Measurements from ENCODE around the gene GCN1.
A peak's percentile ranks its signal among the peaks of the same experiment; 100 is the strongest.
"Not testable (repeated sequence)": the region's sequence is repeated elsewhere in the genome, so short reads cannot be mapped to it uniquely, and the experiment has no call there.

Gene GCN1

GRCh38 chr12:120196363-120196762 lies 1.8 kb upstream of the GCN1 start:
- H3K36me3 ChIP-seq (replicated peaks; ENCODE audit: low read depth, low read length) = peaks cover 54% of the 10 kb centered on the region
- H3K4me2 ChIP-seq (ENCODE audit: low read length) = peak overlapping the region; percentile 97
- H3K4me1 ChIP-seq (ENCODE audit: low read length) = peaks cover 45% of the 10 kb centered on the region
- H3K4me3 ChIP-seq (ENCODE audit: low read length) = peak overlapping the region; percentile 96; the same call in 1 of the 2 replicates
- H3K27me3 ChIP-seq (ENCODE audit: low read depth, low read length) = no peaks in the 10 kb centered on the region
- H3K9me3 ChIP-seq (ENCODE audit: insufficient read depth, low read length) = no peaks in the 10 kb centered on the region
- TF ChIP-seq EZH2phosphoT487 (IDR thresholded peaks at IDR 0.05; ENCODE audit: low read depth) = no peak
- TF ChIP-seq CTCF (IDR thresholded peaks at IDR 0.05; ENCODE audit: low read depth, low read length) = no peak
- H3K79me2 ChIP-seq (ENCODE audit: low read length) = peaks cover 83% of the 10 kb centered on the region
- H4K20me1 ChIP-seq (ENCODE audit: insufficient read depth, low read length) = peaks cover 29% of the 10 kb centered on the region
- peak overlapping the region; percentile 85 for H3K27ac ChIP-seq (ENCODE audit: low read length)
- no peak overlapping the region for H2AFZ ChIP-seq (ENCODE audit: low read depth, low read length)
- H3K9ac ChIP-seq (ENCODE audit: low read length) = no peak overlapping the region

GRCh38 chr12:120194226-120194533 lies 335 bp downstream of the GCN1 start:
- Histone ChIP-seq H3K27ac (ENCODE audit: low read length) (peak overlapping the region; percentile 85), H4K20me1 (ENCODE audit: insufficient read depth, low read length) (peaks cover 28% of the 10 kb centered on the region), H3K4me2 (ENCODE audit: low read length) (peak overlapping the region; percentile 97), H3K36me3 (replicated peaks; ENCODE audit: low read depth, low read length) (peaks cover 51% of the 10 kb centered on the region), H3K9me3 (ENCODE audit: insufficient read depth, low read length) (no peaks in the 10 kb centered on the region), H3K27me3 (ENCODE audit: low read depth, low read length) (no peaks in the 10 kb centered on the region), H3K9ac (ENCODE audit: low read length) (peak overlapping the region; percentile 94), H2AFZ (ENCODE audit: low read depth, low read length) (no peak overlapping the region), H3K79me2 (ENCODE audit: low read length) (peaks cover 84% of the 10 kb centered on the region), H3K4me1 (ENCODE audit: low read length) (peaks cover 42% of the 10 kb centered on the region), H3K4me3 (ENCODE audit: low read length) (peak overlapping the region; percentile 96)
- TF ChIP-seq CTCF (IDR thresholded peaks at IDR 0.05; ENCODE audit: low read depth, low read length) (no peak), EZH2phosphoT487 (IDR thresholded peaks at IDR 0.05; ENCODE audit: low read depth) (no peak)

- H3K36me3 ChIP-seq (replicated peaks; ENCODE audit: low read depth, low read length) = peaks cover 45% of the 10 kb centered on the region
- H3K4me1 ChIP-seq (ENCODE audit: low read length) = peaks cover 35% of the 10 kb centered on the region
- not testable (repeated sequence) for H3K9me3 ChIP-seq (ENCODE audit: insufficient read depth, low read length); H3K27me3 ChIP-seq (ENCODE audit: low read depth, low read length); H2AFZ ChIP-seq (ENCODE audit: low read depth, low read length); H3K27ac ChIP-seq (ENCODE audit: low read length)
- H4K20me1 ChIP-seq (ENCODE audit: insufficient read depth, low read length) = peaks cover 19% of the 10 kb centered on the region
- peak overlapping the region; percentile 97 for H3K4me2 ChIP-seq (ENCODE audit: low read length)
- peak overlapping the region; percentile 96 for H3K4me3 ChIP-seq (ENCODE audit: low read length)
- H3K79me2 ChIP-seq (ENCODE audit: low read length) = peaks cover 75% of the 10 kb centered on the region
- H3K9ac ChIP-seq (ENCODE audit: low read length) = peak overlapping the region; percentile 94; the same call in 1 of the 2 replicates
These were observed 1.2 kb downstream of the GCN1 start for GRCh38 chr12:120193286-120193685.

GRCh38 chr12:120190985-120191480 lies 3.5 kb downstream of the GCN1 start:
- H3K4me3 ChIP-seq (ENCODE audit: low read length) = no peak overlapping the region
- no peaks in the 10 kb centered on the region for H3K27me3 ChIP-seq (ENCODE audit: low read depth, low read length)
- H3K9ac ChIP-seq (ENCODE audit: low read length) = no peak overlapping the region
- H3K9me3 ChIP-seq (ENCODE audit: insufficient read depth, low read length) = no peaks in the 10 kb centered on the region
- no peak for TF ChIP-seq CTCF (IDR thresholded peaks at IDR 0.05; ENCODE audit: low read depth, low read length)
- no peak for TF ChIP-seq EZH2phosphoT487 (IDR thresholded peaks at IDR 0.05; ENCODE audit: low read depth)
- H3K27ac ChIP-seq (ENCODE audit: low read length) = no peak overlapping the region
- peaks cover 19% of the 10 kb centered on the region for H4K20me1 ChIP-seq (ENCODE audit: insufficient read depth, low read length)
- peaks cover 39% of the 10 kb centered on the region for H3K36me3 ChIP-seq (replicated peaks; ENCODE audit: low read depth, low read length)
- no peak overlapping the region for H3K4me2 ChIP-seq (ENCODE audit: low read length)
- H2AFZ ChIP-seq (ENCODE audit: low read depth, low read length) = no peak overlapping the region
- H3K4me1 ChIP-seq (ENCODE audit: low read length) = peaks cover 31% of the 10 kb centered on the region
- H3K79me2 ChIP-seq (ENCODE audit: low read length) = peaks cover 80% of the 10 kb centered on the region

All from OCI-LY3 (cell line).